Nephron progenitor cell (in vitro differentiated cells): Measurements from ENCODE around the gene KIF26A.

Experiments used
- DNase-seq: peaks from one replicate; pipeline ENCODE4 v3.0.0; 2021
- H3K27ac Mint-ChIP-seq: 2 replicates; pipeline ENCODE4 v1.8.0; 2021; ENCODE audit warnings: mild to moderate bottlenecking, moderate library complexity, mixed read lengths
- H3K27me3 Mint-ChIP-seq: 2 replicates; pipeline ENCODE4 v1.8.0; 2021; ENCODE audit warnings: mild to moderate bottlenecking, low read depth, mixed read lengths; ENCODE audit not compliant: poor library complexity
- H3K36me3 Mint-ChIP-seq: 2 replicates; pipeline ENCODE4 v1.8.0; 2021; ENCODE audit warnings: low read depth, mixed read lengths
- H3K4me1 Mint-ChIP-seq: 2 replicates; pipeline ENCODE4 v1.8.0; 2021; ENCODE audit warnings: mixed read lengths
- H3K4me3 Mint-ChIP-seq: 2 replicates; pipeline ENCODE4 v1.8.0; 2021; ENCODE audit warnings: mild to moderate bottlenecking, moderate library complexity, mixed read lengths
- H3K9me3 Mint-ChIP-seq: 2 replicates; pipeline ENCODE4 v1.8.0; 2021; ENCODE audit warnings: mild to moderate bottlenecking, moderate library complexity, mixed read lengths
- TF ChIP-seq, protein P1 (sequence below): fragments of 200-600 bp; sonication (generic); IDR thresholded peaks from 2 replicates; pipeline ENCODE4 v1.5.0; 2021; ENCODE audit warnings: antibody characterized with exemption

The KIF26A gene

DNA sequence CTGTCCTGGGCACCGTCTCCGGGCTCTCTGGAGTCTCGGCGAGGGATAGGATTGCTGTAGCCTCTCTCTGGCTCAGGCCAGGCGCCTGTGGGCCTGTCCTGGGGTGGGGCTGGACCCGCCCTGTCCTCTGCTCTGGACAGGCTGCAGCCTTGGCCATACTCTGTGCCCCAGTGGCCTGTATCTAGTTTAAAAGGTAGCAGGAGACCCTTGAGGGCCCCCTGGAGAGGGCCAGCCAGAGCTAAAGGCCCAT lies 1.8 kb downstream of the KIF26A start:
- peak overlapping the region; percentile 28 for H3K4me3 Mint-ChIP-seq
- no peaks in the 10 kb centered on the region for H3K36me3 Mint-ChIP-seq

DNA sequence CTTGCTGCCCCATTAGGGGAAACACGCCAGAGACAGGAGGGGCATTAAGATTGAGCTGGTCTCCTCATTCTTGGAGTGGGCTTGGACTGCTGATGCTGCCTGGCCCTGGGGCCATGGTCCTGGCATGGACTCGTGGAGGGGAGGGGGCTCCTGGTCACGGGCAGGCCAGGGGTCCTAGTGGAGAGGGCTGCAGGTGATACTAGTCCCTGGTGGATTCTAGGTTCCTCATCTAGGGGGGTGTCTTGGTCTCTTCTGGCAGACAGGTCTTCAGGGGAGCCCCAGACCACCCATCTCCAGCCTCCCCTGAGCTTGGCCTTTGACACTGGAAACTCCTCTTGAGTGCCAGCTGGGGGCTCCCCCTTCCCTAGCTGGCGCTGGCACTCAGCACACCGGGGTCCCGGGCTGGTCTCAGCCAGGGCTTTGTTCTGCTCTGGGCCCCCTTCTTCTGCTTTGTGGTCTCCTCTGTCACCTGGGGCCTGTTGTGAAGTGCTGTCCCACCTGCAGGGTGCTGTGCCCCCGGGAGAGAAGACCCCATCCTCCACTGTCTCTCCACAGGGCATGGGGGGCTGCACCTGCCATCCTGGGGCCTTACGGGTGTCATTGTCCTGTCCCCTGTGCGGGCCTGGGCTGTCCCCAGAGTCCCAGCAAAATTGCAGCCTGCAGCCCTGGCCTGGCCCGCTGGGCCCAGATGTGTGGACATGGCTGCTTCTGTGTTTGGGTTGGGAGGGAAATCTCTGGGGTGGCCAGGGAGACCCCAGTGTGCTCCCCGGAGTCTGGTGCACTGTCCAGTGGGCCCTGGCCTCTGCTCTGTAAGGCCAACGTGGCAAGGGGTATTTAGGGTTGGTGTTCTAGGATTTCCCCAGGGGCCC lies 2.3 kb downstream of the KIF26A start:
- peak; percentile 2 for DNase-seq
- no peaks in the 10 kb centered on the region for H3K9me3 Mint-ChIP-seq
- H3K4me1 Mint-ChIP-seq, result peaks cover 17% of the 10 kb centered on the region
- TF ChIP-seq, protein P1, sequence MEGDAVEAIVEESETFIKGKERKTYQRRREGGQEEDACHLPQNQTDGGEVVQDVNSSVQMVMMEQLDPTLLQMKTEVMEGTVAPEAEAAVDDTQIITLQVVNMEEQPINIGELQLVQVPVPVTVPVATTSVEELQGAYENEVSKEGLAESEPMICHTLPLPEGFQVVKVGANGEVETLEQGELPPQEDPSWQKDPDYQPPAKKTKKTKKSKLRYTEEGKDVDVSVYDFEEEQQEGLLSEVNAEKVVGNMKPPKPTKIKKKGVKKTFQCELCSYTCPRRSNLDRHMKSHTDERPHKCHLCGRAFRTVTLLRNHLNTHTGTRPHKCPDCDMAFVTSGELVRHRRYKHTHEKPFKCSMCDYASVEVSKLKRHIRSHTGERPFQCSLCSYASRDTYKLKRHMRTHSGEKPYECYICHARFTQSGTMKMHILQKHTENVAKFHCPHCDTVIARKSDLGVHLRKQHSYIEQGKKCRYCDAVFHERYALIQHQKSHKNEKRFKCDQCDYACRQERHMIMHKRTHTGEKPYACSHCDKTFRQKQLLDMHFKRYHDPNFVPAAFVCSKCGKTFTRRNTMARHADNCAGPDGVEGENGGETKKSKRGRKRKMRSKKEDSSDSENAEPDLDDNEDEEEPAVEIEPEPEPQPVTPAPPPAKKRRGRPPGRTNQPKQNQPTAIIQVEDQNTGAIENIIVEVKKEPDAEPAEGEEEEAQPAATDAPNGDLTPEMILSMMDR, result no peak
- no peaks in the 10 kb centered on the region for H3K36me3 Mint-ChIP-seq
- H3K27me3 Mint-ChIP-seq, result peaks cover 55% of the 10 kb centered on the region
- no peak overlapping the region for H3K4me3 Mint-ChIP-seq
- H3K27ac Mint-ChIP-seq, result no peak overlapping the region

More for the DNA sequence above, 1.8 kb downstream of the KIF26A start:
- Mint-ChIP-seq H3K9me3 (no peaks in the 10 kb centered on the region), H3K27me3 (peaks cover 60% of the 10 kb centered on the region), H3K27ac (no peak overlapping the region), H3K4me1 (peaks cover 15% of the 10 kb centered on the region)
- TF ChIP-seq, protein P1, result no peak
- DNase-seq, result no peak

DNA sequence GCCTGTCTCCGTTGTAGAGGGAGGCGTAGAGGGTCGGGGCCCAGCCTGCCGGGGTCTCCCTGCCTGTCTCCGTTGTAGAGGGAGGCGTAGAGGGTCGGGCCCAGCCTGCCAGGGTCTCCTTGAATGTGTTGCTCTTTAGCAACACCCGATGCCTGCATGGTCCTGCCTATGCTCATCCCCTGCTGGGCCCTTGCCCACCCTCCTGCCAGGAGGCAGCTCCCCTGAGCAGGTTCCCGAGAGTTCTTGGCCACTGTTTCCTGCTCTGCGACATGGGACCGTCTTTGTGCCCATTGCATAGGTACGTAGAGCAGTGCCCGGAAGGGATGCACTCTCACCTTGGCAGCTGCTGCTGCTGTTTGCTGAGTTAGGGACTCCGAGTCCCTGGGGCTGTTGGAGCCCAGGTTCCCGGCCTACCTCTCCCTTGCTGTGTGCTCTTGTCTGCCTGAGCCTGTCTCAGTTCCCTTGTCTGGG lies 3.3 kb downstream of the KIF26A start:
- TF ChIP-seq, protein P1, result no peak
- H3K27ac Mint-ChIP-seq, result no peak overlapping the region
- DNase-seq, result peak; percentile 4
- peaks cover 26% of the 10 kb centered on the region for H3K4me1 Mint-ChIP-seq
- H3K36me3 Mint-ChIP-seq, result no peaks in the 10 kb centered on the region
- H3K27me3 Mint-ChIP-seq, result peaks cover 50% of the 10 kb centered on the region
- H3K9me3 Mint-ChIP-seq, result no peaks in the 10 kb centered on the region
- no peak overlapping the region for H3K4me3 Mint-ChIP-seq

DNA sequence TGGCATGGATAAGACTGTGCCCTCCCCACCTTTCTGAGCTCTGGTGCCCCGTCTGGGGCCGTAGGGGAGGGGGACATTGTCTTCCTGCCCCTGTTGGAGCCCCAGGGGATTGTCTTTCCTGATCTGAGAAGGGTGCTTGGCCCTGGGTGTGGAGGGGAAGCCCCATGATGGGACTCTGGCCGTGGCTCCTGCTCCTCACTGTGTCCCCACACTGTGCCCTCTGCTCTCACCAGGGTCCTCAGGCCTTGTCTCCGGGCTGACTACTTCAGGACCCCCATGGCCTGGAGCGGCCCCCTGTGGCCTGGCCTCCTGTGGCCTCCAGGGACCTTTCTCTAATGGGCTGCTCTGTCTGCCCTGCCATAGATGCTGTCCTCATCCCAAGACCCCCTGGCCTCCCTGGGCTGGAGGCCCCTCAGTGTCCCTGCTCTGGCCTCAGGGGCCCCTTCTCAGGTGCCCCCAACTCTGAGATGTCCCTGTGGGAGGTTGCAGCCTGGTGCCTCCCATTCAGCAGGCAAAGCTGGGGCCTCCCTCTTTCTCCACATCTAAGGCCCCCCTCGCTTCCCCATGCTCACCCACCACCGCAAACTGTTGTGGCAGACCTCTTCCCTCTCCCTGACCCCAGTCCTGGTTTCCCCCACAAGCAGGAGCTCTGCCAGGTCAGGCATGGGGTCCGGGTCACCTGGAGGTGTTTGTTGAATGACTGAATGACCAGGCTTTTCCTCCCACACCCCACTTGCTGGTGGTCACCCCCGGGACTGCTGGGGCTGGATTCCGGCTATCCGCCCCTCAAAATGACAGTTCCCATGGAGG lies 4.0 kb downstream of the KIF26A start:
- DNase-seq, result no peak
- Mint-ChIP-seq H3K27ac (no peak overlapping the region), H3K9me3 (no peaks in the 10 kb centered on the region), H3K4me1 (peaks cover 21% of the 10 kb centered on the region), H3K36me3 (no peaks in the 10 kb centered on the region), H3K4me3 (no peak overlapping the region), H3K27me3 (peaks cover 43% of the 10 kb centered on the region)
- TF ChIP-seq, protein P1, result no peak

DNA sequence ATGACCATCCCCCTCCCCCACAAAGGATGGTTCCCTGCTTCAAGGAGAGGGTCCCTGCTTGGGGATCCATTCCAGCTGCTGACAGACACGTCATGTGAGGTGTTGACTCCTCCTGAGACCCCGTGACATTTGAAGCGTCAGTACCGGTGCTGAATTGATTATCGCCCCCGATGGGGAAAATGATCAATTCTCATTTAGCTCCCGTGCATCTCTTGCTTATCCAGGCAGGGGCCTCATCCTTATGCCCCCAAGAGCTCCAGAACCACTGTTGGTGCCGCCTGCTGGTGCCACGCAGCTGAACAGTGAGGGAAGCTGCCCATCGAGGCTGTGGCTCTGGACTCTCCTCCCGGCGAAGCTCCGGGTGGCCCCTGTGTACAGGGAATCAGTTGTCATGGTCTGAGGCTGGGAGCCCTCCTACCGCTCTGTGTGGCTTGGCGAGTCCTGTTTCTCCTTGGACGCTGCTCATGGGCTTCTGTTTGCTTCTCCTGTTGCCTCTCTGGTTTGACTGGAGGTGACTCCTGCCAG lies 4.6 kb downstream of the KIF26A start:
- TF ChIP-seq, protein P1, result no peak
- Mint-ChIP-seq H3K27ac (no peak overlapping the region), H3K9me3 (no peaks in the 10 kb centered on the region), H3K27me3 (peaks cover 38% of the 10 kb centered on the region), H3K4me3 (no peak overlapping the region), H3K36me3 (no peaks in the 10 kb centered on the region), H3K4me1 (peaks cover 27% of the 10 kb centered on the region)
- peak; percentile 4 for DNase-seq
